HG02678 (cell line): ENCODE data around the gene C10orf90.

ENCODE experiments used
- ATAC-seq: cut with Tn5 transposase; IDR thresholded peaks from one replicate; pipeline ENCODE4 v1.9.1; 2021; ENCODE audit warnings: mild to moderate bottlenecking, moderate library complexity; ENCODE audit not compliant: unreplicated experiment

The C10orf90 gene

DNA sequence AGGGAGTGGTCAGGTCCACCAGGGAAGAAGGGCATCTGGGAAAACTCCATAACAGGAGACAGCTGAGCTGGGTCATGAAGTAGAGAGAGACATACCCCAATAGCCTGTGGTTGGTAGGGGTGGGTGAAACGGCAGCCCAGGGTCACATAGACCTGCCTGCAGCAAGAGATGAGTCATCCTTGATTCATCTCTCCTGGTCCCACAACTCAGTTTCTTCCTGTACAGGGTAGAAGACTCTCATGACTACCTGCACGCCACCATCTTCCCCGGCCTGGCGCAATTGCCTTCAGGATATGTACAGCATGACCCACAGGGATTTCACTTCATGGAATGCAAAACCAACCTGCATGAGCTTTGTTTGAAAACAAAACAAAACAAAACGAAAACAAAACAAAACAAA is 237.1 kb downstream of the C10orf90 start:
- no peak for ATAC-seq

DNA sequence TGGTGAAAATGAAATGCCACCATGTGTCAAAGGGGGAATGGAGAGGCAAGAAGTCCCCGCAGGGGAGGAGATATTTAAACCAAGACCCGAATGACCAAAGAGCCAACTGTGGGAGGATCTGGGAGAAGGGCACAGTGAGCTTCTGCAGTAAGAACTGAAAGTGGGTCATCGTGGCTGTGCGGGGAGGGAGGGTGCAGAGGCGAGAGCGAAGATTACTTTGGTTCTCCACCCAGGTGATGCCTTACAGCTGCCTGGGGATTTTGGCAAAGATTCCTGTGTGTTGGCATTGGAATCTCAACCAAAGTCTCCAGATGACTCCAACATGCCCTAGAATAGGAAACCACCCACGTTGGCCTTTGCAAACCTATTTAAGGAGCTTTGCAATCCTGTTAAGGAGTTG is 238.0 kb downstream of the C10orf90 start:
- ATAC-seq, result no peak

DNA sequence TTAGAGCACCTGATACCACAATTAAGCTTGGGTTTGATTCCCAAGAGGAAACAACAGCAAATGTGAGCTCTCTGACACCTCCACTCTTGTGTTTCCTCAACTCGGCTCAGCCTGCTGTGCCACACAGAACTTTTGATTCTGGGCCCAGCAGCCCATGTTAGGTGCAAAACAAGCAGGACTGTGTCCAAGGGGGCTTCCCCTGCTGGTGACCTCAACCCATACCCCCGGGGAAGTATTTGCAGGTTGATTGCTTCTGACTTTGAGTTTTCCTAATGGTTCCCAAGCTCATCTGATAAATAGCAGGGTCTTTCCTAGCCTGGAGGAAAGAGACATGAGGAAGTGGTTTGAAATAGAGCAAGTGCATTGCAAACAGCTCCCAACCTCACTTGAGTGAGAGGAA is 238.7 kb downstream of the C10orf90 start:
- ATAC-seq, result no peak

GRCh38 chr10:126430512-126430911 is 240.0 kb downstream of the C10orf90 start:
- no peak for ATAC-seq

DNA sequence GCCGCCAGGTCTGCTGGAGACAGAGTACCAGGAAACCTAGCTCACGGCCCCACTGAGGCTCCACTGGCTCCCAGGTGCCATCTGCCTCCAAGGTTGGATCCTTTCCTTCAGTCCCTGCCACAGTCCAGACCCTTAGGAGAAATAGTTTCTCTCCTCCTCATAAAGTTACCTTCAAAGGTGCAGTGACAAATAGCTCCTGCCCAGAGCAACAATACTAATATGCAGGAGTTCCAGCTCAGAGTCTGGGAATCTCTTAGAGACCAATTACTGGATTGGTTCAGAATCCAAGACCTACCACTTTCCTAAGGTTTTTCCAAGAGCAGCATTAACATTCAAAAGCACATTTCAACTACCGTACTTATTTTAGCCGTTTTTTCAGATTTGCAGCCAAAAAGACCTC is 241.2 kb downstream of the C10orf90 start:
- ATAC-seq, result no peak

GRCh38 chr10:126425489-126426065 is 244.9 kb downstream of the C10orf90 start:
- ATAC-seq, result no peak

DNA sequence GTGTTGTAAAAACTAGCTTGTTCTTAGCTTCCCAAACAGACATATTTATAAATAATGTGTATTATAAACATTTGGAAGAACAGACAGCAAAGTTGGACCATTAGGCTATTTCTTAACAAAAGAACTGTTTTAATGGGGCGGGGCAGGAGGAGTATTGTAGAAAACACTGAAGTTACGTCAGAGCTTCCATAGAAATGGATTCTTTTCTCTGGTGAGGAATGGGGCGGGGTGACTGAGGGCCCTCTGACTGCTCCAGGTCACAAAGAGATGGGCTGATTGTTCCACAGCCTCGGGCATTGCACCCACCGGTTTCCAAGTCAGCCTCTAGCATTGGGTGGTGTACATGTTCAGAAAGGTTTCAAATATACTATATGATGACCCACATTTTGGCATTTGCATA is 245.5 kb downstream of the C10orf90 start:
- no peak for ATAC-seq

- no peak for ATAC-seq
Measured at GRCh38 chr10:126423732-126424491, 246.6 kb downstream of the C10orf90 start.

GRCh38 chr10:126422567-126422966 is 247.9 kb downstream of the C10orf90 start:
- ATAC-seq, result no peak

DNA sequence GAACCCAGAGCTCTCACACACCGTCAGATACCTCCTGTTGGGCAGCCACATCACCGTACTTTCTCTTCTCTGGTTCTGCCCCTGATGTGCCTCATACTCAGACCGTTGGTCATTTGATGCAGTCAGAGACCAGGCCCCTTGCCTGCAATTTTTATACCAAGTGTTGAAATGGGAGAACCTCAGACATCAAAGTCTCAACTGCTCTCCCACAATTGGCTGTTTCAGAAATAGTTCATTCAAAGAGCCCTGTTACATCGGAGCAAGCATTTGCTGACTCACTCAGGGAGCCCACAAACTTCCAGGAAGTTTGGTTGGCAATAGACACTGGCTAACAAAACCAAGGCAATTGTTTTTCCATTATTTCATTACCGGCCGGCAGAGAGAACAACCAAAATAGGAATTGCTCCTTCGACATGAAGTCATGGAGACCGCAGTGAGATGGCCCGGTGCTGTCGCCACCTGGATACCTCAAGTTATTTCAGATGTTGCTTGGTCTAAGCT is 248.7 kb downstream of the C10orf90 start:
- no peak for ATAC-seq

DNA sequence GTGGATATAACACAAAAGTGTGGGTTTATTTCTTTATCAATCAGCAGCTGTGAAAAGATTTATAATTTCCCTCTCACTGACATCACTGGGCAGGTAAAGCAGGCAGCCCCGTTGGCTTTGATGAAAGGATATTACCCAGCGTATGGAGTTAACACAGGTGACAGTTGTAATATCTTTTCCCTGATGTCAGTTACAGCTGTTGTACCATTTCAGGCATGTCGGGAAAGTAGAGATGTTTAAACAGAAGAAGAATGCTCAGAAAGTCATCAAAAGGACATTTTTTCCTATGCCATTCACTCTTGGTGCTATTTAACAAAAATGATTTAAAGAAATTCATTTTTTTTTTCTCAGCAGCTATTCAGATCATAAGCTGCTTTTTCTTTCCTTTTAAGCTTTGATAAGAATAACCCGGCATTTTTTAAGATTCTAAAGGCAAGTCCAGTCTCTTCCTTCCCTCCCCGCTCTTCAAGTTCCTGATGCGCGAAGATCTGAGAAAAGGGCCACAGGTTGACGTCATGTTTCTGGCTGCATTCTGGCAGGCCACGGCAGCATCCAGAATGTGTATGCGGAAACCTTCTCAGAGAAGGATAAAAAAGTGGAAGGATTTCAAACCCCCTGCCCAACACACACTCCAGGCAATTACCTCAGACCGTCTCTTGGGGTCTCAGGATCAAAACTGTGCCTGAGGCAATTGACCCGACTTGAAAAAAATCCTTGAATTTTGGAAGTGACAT is 249.8 kb downstream of the C10orf90 start:
- ATAC-seq, result no peak

DNA sequence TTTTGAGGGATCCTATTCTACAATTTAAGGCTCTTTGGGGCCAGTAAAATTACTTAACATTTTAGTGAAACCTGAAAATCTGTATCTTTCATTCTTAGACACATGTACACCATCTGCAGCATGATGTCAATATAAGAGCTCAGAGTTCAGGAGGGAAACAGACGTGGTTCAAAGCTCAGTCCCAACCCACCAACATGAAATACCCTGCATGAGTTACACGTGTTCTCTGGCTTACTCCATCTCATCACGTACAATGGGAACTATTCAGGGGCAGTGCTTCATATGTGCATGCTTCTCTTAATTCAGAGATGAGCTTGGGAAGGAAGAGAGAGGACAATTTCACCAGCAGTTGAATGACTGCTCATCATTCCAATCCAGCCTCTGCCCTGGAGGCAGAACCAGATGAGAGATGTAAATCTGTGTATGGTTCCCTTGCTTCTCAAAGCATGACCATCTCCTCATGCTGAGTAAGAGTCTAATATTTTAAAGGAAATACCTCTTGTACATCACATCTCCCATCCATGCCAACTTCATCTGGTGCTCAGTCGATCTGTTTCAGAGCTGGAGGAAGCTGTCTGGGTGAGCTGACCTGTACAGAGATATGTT is 253.2 kb downstream of the C10orf90 start:
- ATAC-seq, result no peak

DNA sequence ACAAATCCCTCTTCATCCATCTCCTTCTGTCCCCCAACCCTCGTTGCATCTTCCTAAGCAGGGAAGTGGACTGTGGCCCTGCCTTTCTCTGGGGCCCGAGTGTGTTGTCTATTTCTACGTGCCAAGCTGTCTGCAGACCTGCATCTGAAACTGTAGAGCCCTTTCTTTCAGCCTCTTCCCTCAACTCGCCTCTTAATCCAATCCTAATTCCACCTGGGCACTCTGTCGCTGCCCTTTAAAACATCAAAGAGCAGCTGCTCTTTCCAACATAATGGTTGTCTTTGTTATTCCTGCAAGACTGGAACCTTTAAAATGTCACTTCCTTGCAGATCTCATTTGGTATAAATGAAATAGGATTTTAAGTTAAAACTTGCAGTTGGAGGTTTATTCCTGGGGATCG is 260.7 kb downstream of the C10orf90 start:
- no peak for ATAC-seq

DNA sequence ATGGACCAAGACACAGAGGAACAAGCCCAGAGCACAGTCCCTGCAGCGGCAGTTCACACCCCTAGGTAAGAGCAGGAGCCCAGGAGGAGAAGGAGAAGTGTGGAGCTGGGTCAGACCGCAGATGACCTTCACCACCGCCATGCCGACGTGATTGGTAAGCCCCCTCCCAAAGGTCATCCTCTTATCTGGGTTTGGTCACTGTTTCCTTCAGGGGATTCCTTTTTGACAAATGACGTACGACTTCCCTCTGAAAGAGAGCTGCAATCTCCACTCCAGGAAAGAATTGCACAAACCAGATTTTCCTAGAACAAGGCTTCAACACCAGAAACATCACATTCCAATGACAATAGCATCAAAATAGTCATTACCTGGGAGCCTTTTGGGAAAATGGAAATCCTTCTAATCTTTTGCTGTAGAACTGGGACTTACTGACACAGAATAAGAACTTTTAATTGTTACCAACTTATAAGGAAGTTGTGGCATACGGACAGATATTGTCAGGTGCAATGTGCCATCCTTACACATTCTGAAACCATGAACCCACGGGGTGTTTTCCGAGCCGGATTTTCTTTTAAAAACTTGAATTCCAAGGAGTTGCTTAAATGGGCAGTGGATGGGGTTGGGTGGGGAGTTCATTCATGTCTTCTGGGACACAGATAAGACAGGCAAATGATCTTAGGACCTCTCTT is 261.4 kb downstream of the C10orf90 start:
- no peak for ATAC-seq

DNA sequence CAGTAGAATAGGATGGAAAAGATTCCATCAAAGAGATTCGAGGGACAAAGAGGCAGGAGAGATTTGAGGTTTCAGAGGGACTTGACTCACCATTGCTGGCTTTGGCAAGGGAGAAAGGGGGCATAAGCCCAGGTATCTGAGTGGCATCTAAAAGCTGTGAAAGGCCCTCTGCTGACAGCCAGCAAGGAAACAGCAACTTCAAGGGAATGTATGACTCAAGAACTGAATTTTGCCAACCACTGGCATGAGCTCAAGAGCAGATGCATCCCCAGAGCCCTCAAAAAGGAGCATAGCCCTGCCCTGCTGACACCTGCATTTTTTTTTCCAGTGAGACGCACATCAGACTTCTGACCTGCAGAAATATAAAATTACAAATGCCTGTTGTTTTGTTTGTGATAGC is 262.7 kb downstream of the C10orf90 start:
- no peak for ATAC-seq

GRCh38 chr10:126405239-126405775 is 265.2 kb downstream of the C10orf90 start:
- no peak for ATAC-seq

DNA sequence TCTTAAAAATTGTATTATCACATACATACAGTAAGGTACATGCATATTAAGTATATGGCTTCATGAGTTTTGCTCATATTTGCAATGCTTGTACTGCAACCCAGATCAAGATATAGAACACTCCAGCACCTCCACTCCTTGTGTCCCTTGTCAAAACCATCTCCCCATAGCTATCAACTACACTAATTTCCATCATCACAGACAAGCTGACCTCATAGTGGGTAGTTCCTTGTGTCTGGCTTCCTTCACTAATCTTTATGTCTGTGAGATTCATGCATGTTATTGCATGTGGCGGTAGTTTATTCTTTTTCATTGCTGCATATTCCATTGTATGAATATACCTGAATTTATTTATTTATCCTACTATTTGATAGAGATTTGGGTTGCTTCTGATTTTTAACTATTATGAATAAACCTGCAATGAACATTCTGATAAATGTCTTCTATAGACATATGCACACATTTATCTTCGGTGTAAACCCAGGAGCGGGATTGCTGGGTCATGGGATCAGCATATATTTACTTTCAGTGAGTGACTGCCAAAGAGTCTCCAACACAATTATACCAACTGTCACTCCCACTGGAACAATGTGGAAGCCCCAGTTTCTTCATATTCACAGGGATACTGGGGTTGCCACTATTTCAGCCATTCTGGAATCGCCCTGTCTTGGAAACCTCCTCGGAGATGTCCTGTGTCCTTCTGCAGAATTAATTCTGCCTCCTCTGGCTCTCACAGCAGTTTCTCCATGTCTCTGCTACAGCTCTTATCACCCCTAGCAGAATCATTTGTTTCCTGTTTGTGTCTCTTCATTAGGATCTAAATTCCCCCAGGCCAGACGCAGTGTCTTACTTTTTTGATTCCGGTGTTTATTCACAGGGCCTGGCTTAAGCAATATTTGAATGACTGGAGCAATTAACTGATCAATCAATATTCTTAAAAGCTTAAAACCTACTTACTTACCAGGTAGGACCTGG is 267.5 kb downstream of the C10orf90 start:
- ATAC-seq, result no peak

GRCh38 chr10:126400641-126401040 is 269.9 kb downstream of the C10orf90 start:
- no peak for ATAC-seq

GRCh38 chr10:126398924-126399323 is 271.6 kb downstream of the C10orf90 start:
- ATAC-seq, result no peak

DNA sequence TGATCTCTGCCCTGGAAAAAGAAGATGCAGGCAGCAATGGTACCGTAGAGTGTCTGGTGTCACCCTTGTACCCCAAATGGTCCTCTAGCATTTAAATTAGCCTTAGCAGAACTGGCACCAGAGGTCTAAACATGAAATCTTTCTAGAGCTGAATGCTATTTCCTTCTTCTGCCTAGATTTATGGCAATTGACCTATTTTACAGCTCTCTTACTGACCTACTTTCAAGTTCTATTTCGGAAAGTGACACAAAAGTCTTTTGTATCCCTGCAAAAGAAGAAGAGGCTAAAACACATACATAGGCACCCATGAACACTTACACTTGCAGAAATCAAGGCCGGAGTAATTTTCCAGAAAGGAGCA is 272.1 kb downstream of the C10orf90 start:
- ATAC-seq, result no peak
